Measurements from ENCODE around the gene DNTT.

GRCh38 chr10:96368971-96369370 is 64.7 kb downstream of the DNTT start:
- TF ChIP-seq EZH2 (IDR thresholded peaks at IDR 0.05; ENCODE audit: insufficient read depth, poor library complexity, severe bottlenecking) (no peak), EZH2phosphoT487 (IDR thresholded peaks at IDR 0.05; ENCODE audit: insufficient read depth, low read depth) (no peak)

Measured in GM23248 (cell line).